EH (cell line): ENCODE data around the gene CYB5RL.
"Not testable (repeated sequence)": the region's sequence is repeated elsewhere in the genome, so short reads cannot be mapped to it uniquely, and the experiment has no call there.

ENCODE experiments used
- DNase-seq: peaks from one replicate; pipeline ENCODE4 v3.0.0-alpha.2; 2015; ENCODE audit warnings: low read depth

CYB5RL gene

GRCh38 chr1:54186056-54186455 is 13.8 kb downstream of the CYB5RL start:
- no peak for DNase-seq

DNA sequence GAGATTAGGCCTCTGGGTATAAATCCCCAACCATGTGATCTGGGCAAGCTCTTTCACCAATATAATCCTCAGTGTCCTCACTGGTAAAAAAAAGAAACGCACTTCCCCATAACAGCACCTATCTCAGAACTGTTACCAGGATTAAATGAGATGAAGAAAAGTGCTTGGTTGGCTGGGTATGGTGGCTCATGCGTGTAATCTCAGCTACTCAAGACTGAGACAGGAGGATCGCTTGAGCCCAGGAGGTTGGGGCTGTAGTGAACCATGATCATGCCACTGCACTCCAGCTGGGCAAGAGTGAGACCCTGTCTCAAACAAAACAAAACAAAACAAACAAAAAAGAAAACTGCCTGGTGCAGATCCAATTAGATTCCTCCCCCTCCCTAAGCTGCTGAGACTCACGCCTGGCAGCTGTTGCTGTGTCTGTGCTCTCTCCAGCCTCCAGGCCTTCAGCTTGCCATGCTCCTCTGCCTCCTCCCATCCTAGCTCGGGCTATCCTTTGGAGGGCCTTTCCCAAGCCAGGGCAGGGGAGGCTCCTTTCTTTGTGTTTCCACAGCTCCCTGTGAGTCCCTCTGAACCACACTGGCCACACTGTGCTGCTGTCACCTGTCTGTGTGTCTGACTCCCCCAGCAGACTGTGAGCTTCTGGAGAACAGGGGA is 19.0 kb downstream of the CYB5RL start:
- DNase-seq, result no peak

- no peak for DNase-seq
Measured at GRCh38 chr1:54178296-54179070, 21.3 kb downstream of the CYB5RL start.

GRCh38 chr1:54177726-54178125 is 22.1 kb downstream of the CYB5RL start:
- no peak for DNase-seq

DNA sequence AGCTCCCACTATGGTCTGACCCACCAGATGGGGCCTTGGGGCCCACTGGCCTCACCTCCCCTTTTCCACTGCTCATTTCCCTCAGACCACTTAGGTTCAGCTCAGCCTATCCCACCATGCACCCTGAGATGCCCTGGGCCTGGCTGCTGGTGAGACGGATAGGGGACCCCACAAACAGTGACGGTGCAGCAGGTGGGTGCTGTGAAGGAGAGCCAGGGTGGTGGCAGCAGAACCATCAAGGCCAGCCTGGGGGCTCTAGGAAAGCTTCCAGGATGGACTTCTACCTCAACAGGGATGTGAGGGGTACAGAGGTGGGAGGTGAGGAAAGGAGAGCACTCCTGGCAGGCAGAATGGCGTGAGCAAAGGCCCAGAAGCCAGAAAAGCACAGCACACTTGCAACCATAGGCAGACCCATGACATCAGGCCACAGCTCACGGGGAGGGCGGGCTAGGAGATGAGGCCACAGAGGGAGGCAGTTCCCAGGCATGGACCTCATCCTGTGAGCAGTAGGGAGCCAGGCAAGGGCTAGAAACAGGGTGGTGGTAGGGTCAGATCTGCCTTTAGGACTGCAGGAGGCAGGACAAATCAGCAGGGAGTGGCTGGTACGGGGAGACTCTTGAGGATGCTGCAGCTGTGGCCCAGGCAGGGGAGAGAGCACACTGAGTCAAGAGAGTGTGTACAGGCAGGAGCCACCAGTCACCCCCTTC is 23.1 kb downstream of the CYB5RL start:
- DNase-seq, result no peak

- no peak for DNase-seq
Measured at GRCh38 chr1:54174106-54174505, 25.7 kb downstream of the CYB5RL start.

DNA sequence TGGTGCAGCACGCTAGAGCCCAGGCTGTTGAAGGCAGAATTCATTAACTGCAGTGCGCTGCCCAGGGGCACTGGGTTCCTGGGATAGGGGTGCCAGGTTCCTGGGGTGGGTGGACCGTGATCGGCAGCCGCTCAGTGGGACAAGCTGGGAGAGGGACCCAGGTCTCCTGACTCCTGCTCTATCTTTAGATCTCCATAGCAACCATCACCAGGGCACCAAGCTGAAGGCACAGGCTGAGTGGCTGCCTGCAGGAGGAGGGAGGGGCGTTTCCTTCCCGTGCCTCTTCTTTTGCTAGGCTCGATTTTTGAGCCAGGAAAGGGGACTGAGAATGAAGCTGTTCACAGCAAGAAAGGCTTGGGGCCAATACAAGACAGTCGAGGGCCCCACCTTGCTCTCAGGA is 26.1 kb downstream of the CYB5RL start:
- no peak for DNase-seq

DNA sequence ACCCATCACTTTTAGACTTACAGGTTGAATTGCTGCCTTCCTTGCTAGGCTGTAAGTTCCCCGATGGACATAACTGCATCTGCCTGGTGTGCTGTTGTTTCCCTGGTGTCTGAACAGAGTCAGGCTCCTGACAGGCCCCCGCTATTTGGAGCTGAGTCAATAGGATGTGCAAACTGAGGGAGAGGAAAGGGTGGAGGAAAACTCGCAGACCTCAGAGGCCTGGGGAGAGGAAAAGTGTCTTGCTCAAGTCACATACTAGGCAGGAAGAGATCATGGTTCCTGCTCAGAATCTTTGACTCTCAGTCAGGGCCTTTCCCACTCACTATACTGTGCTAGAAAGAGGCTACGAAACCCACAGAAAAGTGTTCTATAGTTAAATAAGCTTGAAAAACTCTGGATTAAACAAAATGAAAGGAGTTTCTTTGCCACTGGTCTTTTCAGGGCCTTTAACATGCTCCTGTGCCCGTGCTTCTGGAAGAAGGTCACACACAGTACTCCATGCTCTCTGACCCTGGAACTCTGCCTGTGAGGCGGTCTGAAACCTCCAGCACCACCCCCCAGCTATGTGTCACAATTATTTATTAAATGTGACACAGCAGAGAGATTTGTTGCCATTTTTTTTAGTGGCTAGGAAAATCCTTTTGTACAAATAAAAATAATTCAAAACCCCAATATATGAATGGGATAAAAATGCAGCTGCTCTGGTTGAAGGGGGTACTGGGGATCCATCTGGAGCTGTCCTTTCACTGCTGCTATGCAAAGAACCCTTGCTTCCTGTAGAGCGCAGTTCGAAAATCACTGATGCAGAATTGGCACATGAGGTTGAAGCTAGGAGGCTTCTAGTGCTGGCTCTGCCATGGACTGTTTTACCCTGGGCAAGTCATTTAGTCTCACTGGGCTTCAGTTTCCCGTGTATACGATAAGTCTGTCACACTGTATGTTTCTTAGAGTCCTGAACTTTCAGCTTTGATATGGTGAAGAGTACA is 26.9 kb downstream of the CYB5RL start:
- DNase-seq, result peak; percentile 14

DNA sequence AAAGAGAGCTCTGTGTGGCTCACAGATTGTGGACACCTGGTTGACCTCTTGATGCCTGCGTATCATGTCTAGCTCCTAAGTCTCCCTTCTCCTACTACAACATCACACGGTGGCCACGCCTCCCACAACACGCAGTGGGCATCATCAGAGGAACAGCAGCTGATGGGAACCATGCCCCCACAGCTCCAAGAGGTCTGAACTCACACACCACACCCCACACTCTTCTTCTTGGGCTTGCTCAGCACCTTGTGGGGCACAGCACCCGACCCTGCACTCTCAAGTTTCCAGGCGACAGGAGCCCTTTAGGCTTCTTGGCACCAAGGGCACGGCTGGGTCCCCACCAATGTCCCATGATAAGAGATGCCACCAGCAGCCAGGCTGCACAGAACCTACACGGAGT is 28.2 kb downstream of the CYB5RL start:
- DNase-seq, result no peak

DNA sequence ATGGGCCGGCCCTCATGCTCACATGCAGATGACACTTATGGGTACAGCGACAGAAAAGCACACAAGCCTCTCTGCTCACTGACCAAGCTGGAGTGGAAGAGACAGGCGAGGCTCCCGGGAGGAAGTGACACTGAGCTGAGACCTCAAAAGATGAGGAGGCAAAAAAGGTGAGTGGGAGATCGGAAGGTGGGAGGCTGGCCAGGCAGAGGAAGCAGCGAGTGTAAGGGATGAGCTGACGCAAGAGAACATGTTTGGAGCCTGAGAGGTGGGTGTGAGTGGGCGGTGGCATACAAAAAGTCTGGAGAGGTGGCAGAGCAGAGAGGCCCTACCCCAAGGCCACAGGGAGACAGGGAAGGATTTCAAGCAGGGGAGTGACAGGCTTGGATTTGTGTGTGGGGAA is 28.8 kb downstream of the CYB5RL start:
- DNase-seq, result no peak

GRCh38 chr1:54169068-54169467 is 30.8 kb downstream of the CYB5RL start:
- DNase-seq, result no peak

GRCh38 chr1:54168206-54168965 is 31.4 kb downstream of the CYB5RL start:
- DNase-seq, result no peak

GRCh38 chr1:54167422-54168139 is 32.2 kb downstream of the CYB5RL start:
- peak; percentile 66 for DNase-seq

- DNase-seq, result not testable (repeated sequence)
Measured at GRCh38 chr1:54166357-54166756, 33.5 kb downstream of the CYB5RL start.

- no peak for DNase-seq
Measured at GRCh38 chr1:54165146-54165545, 34.7 kb downstream of the CYB5RL start.

GRCh38 chr1:54163573-54163972 is 36.3 kb downstream of the CYB5RL start:
- no peak for DNase-seq

- DNase-seq, result no peak
Measured at GRCh38 chr1:54163051-54163450, 36.8 kb downstream of the CYB5RL start.

DNA sequence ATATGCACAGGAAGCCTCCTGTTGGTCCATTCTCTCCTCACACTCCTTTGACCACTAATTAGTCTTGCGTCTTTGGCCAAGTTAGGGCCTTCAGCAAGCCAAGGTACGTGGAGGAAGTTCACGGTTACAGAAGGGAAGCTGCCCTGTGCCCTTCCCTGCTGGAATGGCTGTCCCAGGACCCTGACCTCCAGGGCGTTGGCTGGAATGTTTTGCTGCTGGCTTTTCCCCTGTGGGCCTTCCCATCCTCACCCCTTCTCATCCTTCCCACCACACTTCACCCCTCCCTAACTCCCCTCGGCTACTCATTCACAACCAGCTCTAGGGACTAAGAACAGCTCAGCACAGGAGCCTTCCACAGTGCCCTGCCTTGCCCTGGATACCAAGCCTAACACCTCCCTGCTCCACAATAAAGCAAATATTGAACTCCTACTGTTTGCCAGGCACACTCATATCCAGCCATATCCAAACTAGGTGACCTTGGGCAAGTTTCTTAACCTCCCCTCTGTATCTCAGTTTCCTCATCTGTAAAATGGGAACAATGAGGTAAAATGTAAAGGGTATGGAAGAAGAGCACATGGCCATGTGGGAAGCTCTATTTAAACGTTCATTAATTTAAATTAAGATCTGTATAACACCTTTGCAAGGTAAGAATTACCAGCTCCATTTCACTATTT is 38.2 kb downstream of the CYB5RL start:
- DNase-seq, result no peak

DNA sequence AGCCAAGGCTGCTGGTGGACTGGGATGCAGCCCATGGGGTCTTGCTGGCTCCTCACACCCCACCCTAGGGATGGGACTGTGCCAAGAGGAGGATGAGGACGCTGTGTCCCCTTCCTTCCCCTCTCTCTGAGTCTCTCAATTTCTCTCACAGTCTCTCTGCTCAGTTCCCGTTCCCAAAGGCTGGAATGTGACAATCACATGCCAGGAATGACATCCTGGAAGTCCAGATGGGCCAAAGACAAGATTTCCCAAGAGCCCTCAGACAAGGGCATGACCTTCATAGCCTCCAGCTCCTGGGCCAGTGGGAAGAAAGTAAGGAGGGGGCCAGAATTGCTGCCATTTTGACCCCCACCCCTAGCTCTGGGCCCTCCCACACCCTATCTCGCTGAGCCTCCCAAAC is 39.5 kb downstream of the CYB5RL start:
- peak; percentile 73 for DNase-seq
